ENCODE data around the gene SEC14L6.

DNA sequence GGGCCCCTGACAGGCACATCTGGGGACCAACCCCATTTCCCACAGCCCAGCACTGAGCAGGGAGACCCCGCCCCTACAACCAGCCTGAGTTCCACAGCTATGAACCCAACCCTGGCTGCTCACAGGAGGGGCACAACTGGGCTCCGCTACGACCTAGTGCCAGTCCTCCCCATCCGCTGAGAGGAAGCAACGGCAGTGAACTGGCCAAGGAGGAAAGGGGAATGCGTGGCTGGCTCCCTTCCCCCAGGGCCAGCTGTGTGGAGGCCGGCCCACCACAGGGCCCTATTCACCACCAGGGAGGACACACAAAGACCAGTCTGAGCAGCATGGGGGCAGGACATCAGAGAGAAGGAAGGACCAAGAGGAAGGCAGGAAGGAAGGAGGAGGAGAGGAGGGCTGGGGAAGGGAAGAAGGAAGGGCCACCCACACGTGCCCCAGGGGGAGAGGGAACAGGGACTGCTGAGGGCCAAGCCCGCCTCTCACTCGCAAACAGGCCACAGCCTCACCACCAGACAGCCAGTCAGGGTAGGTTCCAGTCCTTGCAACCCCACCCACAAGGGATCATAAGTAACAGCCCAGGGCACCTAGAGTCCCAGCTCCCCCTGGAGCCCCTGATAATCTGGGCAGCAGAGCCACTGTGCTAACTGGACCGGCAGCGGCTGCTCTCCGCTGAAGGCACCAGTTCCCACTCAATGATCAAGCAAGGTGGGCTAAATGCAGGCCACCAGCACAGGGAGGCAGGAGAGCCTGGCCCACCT, 36.4 kb upstream of the SEC14L6 start:
- TF ChIP-seq TAF1 (IDR thresholded peaks at IDR 0.05; ENCODE audit: low read depth, low read length) (no peak), POLR2A (IDR thresholded peaks at IDR 0.05; ENCODE audit: low read depth, low read length) (no peak)
